K562 (cell line): ENCODE measurements around the gene DIPK1A. TPM values are rescaled to one million over a fixed set of nuclear protein-coding genes. Genes with fewer than 3 reads are reported as not detected.

ENCODE experiments used
- CAMTA2 ChIP-seq: fragments of 250-450 bp; sonication (Bioruptor Pico); conservative IDR thresholded peaks from 2 replicates; pipeline ENCODE4 v1.5.1; 2022
- DNMT1 ChIP-seq: fragments of 450-650 bp; IDR thresholded peaks from 2 replicates; pipeline ENCODE4 v1.6.1; 2016; ENCODE audit warnings: antibody characterized with exemption, mild to moderate bottlenecking
- HIVEP1 ChIP-seq: fragments of 250-450 bp; sonication (Bioruptor Pico); IDR thresholded peaks from 2 replicates; pipeline ENCODE4 v1.4.0; 2020; ENCODE audit warnings: mild to moderate bottlenecking
- HMG20A ChIP-seq: fragments of 450-650 bp; formaldehyde crosslinking; conservative IDR thresholded peaks from 2 replicates; pipeline ENCODE4 v1.4.0; 2020; ENCODE audit warnings: mild to moderate bottlenecking, mixed read lengths
- HOXB6 ChIP-seq: fragments of 250-450 bp; sonication (Bioruptor Pico); IDR thresholded peaks from 2 replicates; pipeline ENCODE4 v1.5.1; 2022; ENCODE audit warnings: mild to moderate bottlenecking, borderline replicate concordance
- JUN ChIP-seq, 2 experiments: sonication (generic) in 1 of 2; formaldehyde crosslinking in 1 of 2; IDR thresholded peaks; 2 replicates each; pipeline versions ENCODE4 v1.6.1 to v1.8.0; 2012 to 2022; ENCODE audit warnings: borderline replicate concordance in 2 of 2, mild to moderate bottlenecking in 2 of 2, improper control_type of control experiment in 1 of 2, low read depth in 1 of 2, low read length in 1 of 2, missing genetic modification reagents in 1 of 2
- JUND ChIP-seq, 2 experiments: IDR thresholded peaks; 2 replicates in 1 of 2; 3 replicates in 1 of 2; pipeline ENCODE4 v1.6.1; 2011; ENCODE audit warnings: borderline replicate concordance in 2 of 2, low read depth in 2 of 2, low read length in 2 of 2, improper control_type of control experiment in 1 of 2, missing biosample characterization in 1 of 2, missing genetic modification characterization in 1 of 2, missing genetic modification reagents in 1 of 2
- PCBP2 ChIP-seq: fragments of 200-400 bp; formaldehyde crosslinking; IDR thresholded peaks from 2 replicates; pipeline ENCODE4 v1.6.1; 2018; ENCODE audit warnings: low read length, low read depth, mild to moderate bottlenecking, moderate library complexity; ENCODE audit not compliant: poor library complexity, severe bottlenecking
- RBM22 ChIP-seq: fragments of 200-400 bp; formaldehyde crosslinking; IDR thresholded peaks from 2 replicates; pipeline ENCODE4 v1.6.1; 2018; ENCODE audit warnings: low read length, low read depth; ENCODE audit not compliant: poor library complexity, severe bottlenecking
- SMAD1 ChIP-seq: fragments of 150-350 bp; IDR thresholded peaks from 2 replicates; pipeline ENCODE4 v1.6.1; 2014; ENCODE audit warnings: low read length, low read depth; ENCODE audit not compliant: partially characterized antibody
- SRSF3 ChIP-seq: fragments of 200-400 bp; formaldehyde crosslinking; IDR thresholded peaks from 2 replicates; pipeline ENCODE4 v1.6.1; 2016; ENCODE audit warnings: mild to moderate bottlenecking, low read length, moderate library complexity; ENCODE audit not compliant: insufficient read depth
- TAF7 ChIP-seq: fragments of 450-650 bp; IDR thresholded peaks from 2 replicates; pipeline ENCODE4 v1.6.1; 2016; ENCODE audit warnings: missing genetic modification characterization, missing compliant biosample characterization
- ZBTB49 ChIP-seq: sonication (generic); formaldehyde crosslinking; IDR thresholded peaks from 2 replicates; pipeline ENCODE4 v1.8.0; 2022; ENCODE audit warnings: missing genetic modification reagents, mild to moderate bottlenecking, borderline replicate concordance
- ZNF316 ChIP-seq: fragments of 450-650 bp; IDR thresholded peaks from 2 replicates; pipeline ENCODE4 v1.6.1; 2016
- ZNF354B ChIP-seq: fragments of 250-450 bp; sonication (Bioruptor Pico); IDR thresholded peaks from 2 replicates; pipeline ENCODE4 v1.4.0; 2020
- ZNF695 ChIP-seq: fragments of 450-650 bp; formaldehyde crosslinking; IDR thresholded peaks from 2 replicates; pipeline ENCODE4 v1.4.0; 2020; ENCODE audit warnings: mild to moderate bottlenecking, moderate library complexity
- ZNF766 ChIP-seq: fragments of 200-800 bp; sonication (Bioruptor generic); conservative IDR thresholded peaks from 2 replicates; pipeline ENCODE4 v1.6.1; 2016; ENCODE audit warnings: missing genetic modification characterization, missing compliant biosample characterization
- polyA plus RNA-seq, 8 experiments: library from polyadenylated mRNA; depleted of rRNA in 4 of 8; stranded (reverse) in 5 of 8; unstranded in 3 of 8; fragments of >200 nt; fragmentation: Nextera tagmentation in 2 of 8; fragmentation: Illumina TruSeq in 1 of 8; extraction: Ambion mirVana in 2 of 8; extraction: Trizol in 1 of 8; gene quantifications; 2 replicates each; pipeline versions ENCODE4 v1.2.1 to v1.2.3, GENCODE V29; 2011 to 2014; ENCODE audit warnings: inconsistent platforms in 1 of 8, missing spikeins in 1 of 8
- total RNA-seq, 7 experiments: library from RNA; depleted of rRNA in 6 of 7; stranded (reverse); fragments of >200 nt in 6 of 7; fragmentation: Illumina TruSeq in 2 of 7; extraction: Trizol in 2 of 7; gene quantifications; 2 replicates each; pipeline versions ENCODE4 v1.2.1 to v1.2.3, GENCODE V29; 2011 to 2021; ENCODE audit warnings: low replicate concordance in 1 of 7
- TF ChIP-seq, protein P1 (sequence below): sonication (generic); formaldehyde crosslinking; IDR thresholded peaks from 2 replicates; pipeline ENCODE4 v1.8.1; 2022; ENCODE audit warnings: missing genetic modification reagents

DIPK1A gene
- total and polyA plus RNA-seq, 9 of the 15 experiments (the other 6 are each of a cell fraction or from before 2014, with no cell fraction given): 0.54 to 2.5 (median 1.3) TPM

DNA sequence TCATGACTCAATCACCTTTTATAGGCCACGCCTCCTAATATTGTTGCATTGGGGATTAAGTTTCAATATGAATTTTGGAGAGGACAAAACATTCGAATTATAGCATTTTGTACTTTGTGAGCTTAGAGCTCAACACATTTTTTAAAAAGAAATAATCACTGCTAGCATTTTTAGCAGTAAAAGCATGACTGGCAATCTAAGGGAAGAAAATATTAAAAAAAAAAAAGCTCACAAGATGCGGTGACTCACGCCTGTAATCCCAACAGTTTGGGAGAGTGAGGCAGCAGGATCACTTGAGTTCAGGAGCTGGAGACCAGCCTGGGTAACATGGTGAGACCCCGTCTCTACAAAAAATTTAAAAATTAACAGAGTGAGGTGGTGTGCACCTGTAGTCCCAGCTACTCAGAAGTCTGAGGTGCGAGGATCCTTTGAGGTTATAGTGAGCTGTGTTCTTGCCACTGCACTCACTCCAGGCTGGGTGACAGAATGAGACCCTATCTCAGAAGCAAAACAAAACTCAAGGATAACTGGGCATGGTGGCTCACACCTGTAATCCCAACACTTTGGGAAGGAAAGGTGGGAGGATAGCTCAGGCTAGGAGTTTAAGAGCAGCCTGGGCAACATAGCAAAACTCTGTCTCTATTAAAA lies 28.8 kb upstream of the DIPK1A start (continued):
- TF ChIP-seq ZBTB49 (CRISPR knock-in tag) (no peak), ZNF695 (CRISPR knock-in tag) (no peak), SMAD1 (no peak), HIVEP1 (CRISPR knock-in tag) (no peak), ZNF316 (peak; percentile 46; the same call in 1 of the 2 replicates), TAF7 (tag) (no peak), PCBP2 (no peak), HMG20A (no peak), RBM22 (no peak), JUND (IDR thresholded peaks at IDR 0.05; ENCODE audit: borderline replicate concordance, low read depth, low read length) (peak; percentile 74; the same call in 1 of the 2 replicates), JUND (tag; IDR thresholded peaks at IDR 0.05; ENCODE audit: borderline replicate concordance, low read depth, low read length) (peak; percentile 35; the same call in 1 of the 3 replicates), ZNF354B (CRISPR knock-in tag) (no peak), ZNF766 (CRISPR knock-in tag) (no peak), CAMTA2 (CRISPR knock-in tag) (no peak), JUN (IDR thresholded peaks at IDR 0.05; ENCODE audit: borderline replicate concordance, low read depth, low read length) (peak; percentile 62; the same call in 1 of the 2 replicates), JUN (CRISPR knock-in tag; IDR thresholded peaks at IDR 0.05; ENCODE audit: borderline replicate concordance) (no peak), SRSF3 (no peak), HOXB6 (CRISPR knock-in tag) (no peak), DNMT1 (no peak)
- TF ChIP-seq, protein P1, sequence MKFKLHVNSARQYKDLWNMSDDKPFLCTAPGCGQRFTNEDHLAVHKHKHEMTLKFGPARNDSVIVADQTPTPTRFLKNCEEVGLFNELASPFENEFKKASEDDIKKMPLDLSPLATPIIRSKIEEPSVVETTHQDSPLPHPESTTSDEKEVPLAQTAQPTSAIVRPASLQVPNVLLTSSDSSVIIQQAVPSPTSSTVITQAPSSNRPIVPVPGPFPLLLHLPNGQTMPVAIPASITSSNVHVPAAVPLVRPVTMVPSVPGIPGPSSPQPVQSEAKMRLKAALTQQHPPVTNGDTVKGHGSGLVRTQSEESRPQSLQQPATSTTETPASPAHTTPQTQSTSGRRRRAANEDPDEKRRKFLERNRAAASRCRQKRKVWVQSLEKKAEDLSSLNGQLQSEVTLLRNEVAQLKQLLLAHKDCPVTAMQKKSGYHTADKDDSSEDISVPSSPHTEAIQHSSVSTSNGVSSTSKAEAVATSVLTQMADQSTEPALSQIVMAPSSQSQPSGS (CRISPR knock-in tag): no peak
